SK-N-SH (cell line): Measurements from ENCODE around the gene CBFA2T2. TPM values are rescaled to one million over a fixed set of nuclear protein-coding genes. Genes with fewer than 3 reads are reported as not detected.
A peak's percentile ranks its signal among the peaks of the same experiment; 100 is the strongest.

Experiments used
- CTCF ChIA-PET: fragments of 300-600, 350-600 bp; formaldehyde crosslinking; extraction: SDS; loops from one replicate; lab custom pipeline; 2021; lab: Yijun Ruan, JAX
- POLR2A ChIA-PET: fragments of 350-600 bp; sonication (Branson Sonifier 250); formaldehyde crosslinking; extraction: SDS; loops from one replicate; lab custom pipeline; 2020; ENCODE audit warnings: antibody characterized with exemption, inconsistent platforms; lab: Yijun Ruan, JAX
- DNase-seq: peaks from one replicate; pipeline ENCODE4 v3.0.0; 2012
- H2AFZ ChIP-seq: fragments of 200-600 bp; sonication (generic); 2 replicates; pipeline ENCODE4 v1.8.1; 2016; ENCODE audit warnings: antibody characterized with exemption, mild to moderate bottlenecking, low read depth
- H3F3A ChIP-seq: fragments of 200-600 bp; sonication (generic); replicated peaks from 2 replicates; pipeline ENCODE3; 2016; ENCODE audit warnings: antibody characterized with exemption, mild to moderate bottlenecking; ENCODE audit not compliant: insufficient read depth
- H3K27ac ChIP-seq, 2 experiments: fragments of 200-500 bp in 1 of 2; fragments of 200-600 bp in 1 of 2; sonication (Bioruptor generic) in 1 of 2; sonication (generic), shearing (Covaris generic) in 1 of 2; 2 replicates each; pipeline versions ENCODE4 v1.5.1 to v1.6.1; 2014 to 2016; ENCODE audit warnings: low read depth in 2 of 2, inconsistent platforms in 1 of 2, low read length in 1 of 2, mild to moderate bottlenecking in 1 of 2, mixed read lengths in 1 of 2
- H3K27me3 ChIP-seq: fragments of 200-600 bp; sonication (generic), shearing (Covaris generic); 2 replicates; pipeline ENCODE4 v1.6.1; 2016; ENCODE audit warnings: mixed run types; ENCODE audit not compliant: insufficient read depth
- H3K36me3 ChIP-seq, 2 experiments: fragments of 200-500 bp in 1 of 2; fragments of 200-600 bp in 1 of 2; sonication (Bioruptor generic) in 1 of 2; sonication (generic) in 1 of 2; replicated peaks in 1 of 2; 2 replicates each; pipeline versions ENCODE3 to v1.5.1; 2014 to 2016; ENCODE audit warnings: low read length in 1 of 2, mild to moderate bottlenecking in 1 of 2; ENCODE audit not compliant: insufficient read depth in 2 of 2, control insufficient read depth in 1 of 2
- H3K4me1 ChIP-seq, 2 experiments: fragments of 200-500 bp in 1 of 2; fragments of 200-600 bp in 1 of 2; sonication (Bioruptor generic) in 1 of 2; sonication (generic), shearing (Covaris generic) in 1 of 2; 2 replicates each; pipeline versions ENCODE4 v1.5.1 to v1.6.1; 2014 to 2016; ENCODE audit warnings: low read depth in 1 of 2, low read length in 1 of 2, mixed run types in 1 of 2; ENCODE audit not compliant: insufficient read depth in 2 of 2, control insufficient read depth in 1 of 2
- H3K4me2 ChIP-seq: fragments of 200-600 bp; sonication (generic), shearing (Covaris generic); 2 replicates; pipeline ENCODE4 v1.6.1; 2017; ENCODE audit warnings: mixed run types
- H3K4me3 ChIP-seq, 2 experiments: fragments of 200-500 bp in 1 of 2; fragments of 200-600 bp in 1 of 2; sonication (Bioruptor generic) in 1 of 2; sonication (generic), shearing (Covaris generic) in 1 of 2; 2 replicates each; pipeline versions ENCODE4 v1.5.1 to v1.8.1; 2014 to 2016; ENCODE audit warnings: low read depth in 2 of 2, inconsistent platforms in 1 of 2, low read length in 1 of 2, mild to moderate bottlenecking in 1 of 2, mixed read lengths in 1 of 2, moderate library complexity in 1 of 2
- H3K79me2 ChIP-seq: fragments of 200-600 bp; sonication (generic); 2 replicates; pipeline ENCODE4 v1.8.1; 2017; ENCODE audit warnings: mild to moderate bottlenecking; ENCODE audit not compliant: insufficient read depth
- H3K9ac ChIP-seq: fragments of 200-600 bp; sonication (generic); 2 replicates; pipeline ENCODE4 v1.6.1; 2017; ENCODE audit warnings: mixed run types
- H3K9me2 ChIP-seq: fragments of 200-600 bp; sonication (generic); 2 replicates; pipeline ENCODE4 v1.6.1; 2017; ENCODE audit warnings: mixed run types
- H3K9me3 ChIP-seq: fragments of 200-600 bp; sonication (generic); 2 replicates; pipeline ENCODE4 v1.6.1; 2017; ENCODE audit warnings: mixed run types, mild to moderate bottlenecking, moderate library complexity
- H4K20me1 ChIP-seq: fragments of 200-600 bp; sonication (generic); 2 replicates; pipeline ENCODE4 v1.6.1; 2017; ENCODE audit warnings: mild to moderate bottlenecking, mixed run types; ENCODE audit not compliant: insufficient read depth
- EZH2phosphoT487 ChIP-seq: fragments of 200-600 bp; sonication (generic); IDR thresholded peaks from 2 replicates; pipeline ENCODE4 v1.6.1; 2017; ENCODE audit warnings: low read depth, mixed run types, mild to moderate bottlenecking, antibody characterized with exemption, moderate library complexity, borderline replicate concordance
- FOXM1 ChIP-seq: IDR thresholded peaks from 2 replicates; pipeline ENCODE4 v1.4.0; 2012; ENCODE audit warnings: low read depth, mild to moderate bottlenecking
- POLR2AphosphoS5 ChIP-seq: IDR thresholded peaks from 2 replicates; pipeline ENCODE4 v1.6.1; 2012; ENCODE audit warnings: low read depth, low read length
- SIN3A ChIP-seq: IDR thresholded peaks from 2 replicates; pipeline ENCODE4 v1.6.1; 2012; ENCODE audit warnings: low read depth, mild to moderate bottlenecking, low read length, moderate library complexity, borderline replicate concordance
- WGBS: methylation state at CpG from one replicate; pipeline ENCODE4 v1.1.6; 2017; ENCODE audit warnings: low lambda C conversion rate; 5-methylcytosine and 5-hydroxymethylcytosine counted together
- polyA plus RNA-seq, 3 experiments: library from polyadenylated mRNA; depleted of rRNA; stranded (reverse); fragments of >200 nt; gene quantifications; 2 replicates each; pipeline ENCODE4 v1.2.3, GENCODE V29; 2012
- TF ChIP-seq, protein P1 (sequence below): IDR thresholded peaks from 2 replicates; pipeline ENCODE4 v1.6.1; 2012; ENCODE audit warnings: mild to moderate bottlenecking, low read depth, low read length, moderate library complexity
- TF ChIP-seq, protein P2 (sequence below): IDR thresholded peaks from 2 replicates; pipeline ENCODE4 v1.4.0; 2012; ENCODE audit warnings: low read depth, borderline replicate concordance

CBFA2T2 gene
- polyA plus RNA-seq, 1 of the 3 experiments (the other 2 are of a cell fraction): 11.0 TPM

- TF ChIP-seq SIN3A: no peak
- H3K4me2 ChIP-seq: peak overlapping the region; percentile 92
Observed at GRCh38 chr20:33442136-33443005, 47.5 kb upstream of the CBFA2T2 start.

GRCh38 chr20:33443006-33443511 lies 46.8 kb upstream of the CBFA2T2 start:
- Histone ChIP-seq H3K36me3 (no peaks in the 10 kb centered on the region), H3K4me2 (peak overlapping the region; percentile 92), H3K27ac (peak overlapping the region in 1 of 2 experiments; percentile 11; a peak in 1 of 4 replicates), H3F3A (peaks cover 4% of the 10 kb centered on the region), H3K9me3 (no peaks in the 10 kb centered on the region), H3K79me2 (no peaks in the 10 kb centered on the region), H3K9me2 (no peaks in the 10 kb centered on the region), H4K20me1 (no peaks in the 10 kb centered on the region), H3K27me3 (no peaks in the 10 kb centered on the region), H3K9ac (peak overlapping the region; percentile 67), H3K4me1 (peaks cover 0 to 13% of the 10 kb centered on the region in 2 experiments; a peak in 1 of 4 replicates), H2AFZ (peak overlapping the region; percentile 70; the same call in 1 of the 2 replicates), H3K4me3 (peak overlapping the region; percentile 60 to 79)
- TF ChIP-seq FOXM1: no peak
- TF ChIP-seq, protein P1, sequence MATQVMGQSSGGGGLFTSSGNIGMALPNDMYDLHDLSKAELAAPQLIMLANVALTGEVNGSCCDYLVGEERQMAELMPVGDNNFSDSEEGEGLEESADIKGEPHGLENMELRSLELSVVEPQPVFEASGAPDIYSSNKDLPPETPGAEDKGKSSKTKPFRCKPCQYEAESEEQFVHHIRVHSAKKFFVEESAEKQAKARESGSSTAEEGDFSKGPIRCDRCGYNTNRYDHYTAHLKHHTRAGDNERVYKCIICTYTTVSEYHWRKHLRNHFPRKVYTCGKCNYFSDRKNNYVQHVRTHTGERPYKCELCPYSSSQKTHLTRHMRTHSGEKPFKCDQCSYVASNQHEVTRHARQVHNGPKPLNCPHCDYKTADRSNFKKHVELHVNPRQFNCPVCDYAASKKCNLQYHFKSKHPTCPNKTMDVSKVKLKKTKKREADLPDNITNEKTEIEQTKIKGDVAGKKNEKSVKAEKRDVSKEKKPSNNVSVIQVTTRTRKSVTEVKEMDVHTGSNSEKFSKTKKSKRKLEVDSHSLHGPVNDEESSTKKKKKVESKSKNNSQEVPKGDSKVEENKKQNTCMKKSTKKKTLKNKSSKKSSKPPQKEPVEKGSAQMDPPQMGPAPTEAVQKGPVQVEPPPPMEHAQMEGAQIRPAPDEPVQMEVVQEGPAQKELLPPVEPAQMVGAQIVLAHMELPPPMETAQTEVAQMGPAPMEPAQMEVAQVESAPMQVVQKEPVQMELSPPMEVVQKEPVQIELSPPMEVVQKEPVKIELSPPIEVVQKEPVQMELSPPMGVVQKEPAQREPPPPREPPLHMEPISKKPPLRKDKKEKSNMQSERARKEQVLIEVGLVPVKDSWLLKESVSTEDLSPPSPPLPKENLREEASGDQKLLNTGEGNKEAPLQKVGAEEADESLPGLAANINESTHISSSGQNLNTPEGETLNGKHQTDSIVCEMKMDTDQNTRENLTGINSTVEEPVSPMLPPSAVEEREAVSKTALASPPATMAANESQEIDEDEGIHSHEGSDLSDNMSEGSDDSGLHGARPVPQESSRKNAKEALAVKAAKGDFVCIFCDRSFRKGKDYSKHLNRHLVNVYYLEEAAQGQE: no peak
- TF ChIP-seq POLR2AphosphoS5: no peak
- no peak for TF ChIP-seq EZH2phosphoT487
- TF ChIP-seq, protein P2, sequence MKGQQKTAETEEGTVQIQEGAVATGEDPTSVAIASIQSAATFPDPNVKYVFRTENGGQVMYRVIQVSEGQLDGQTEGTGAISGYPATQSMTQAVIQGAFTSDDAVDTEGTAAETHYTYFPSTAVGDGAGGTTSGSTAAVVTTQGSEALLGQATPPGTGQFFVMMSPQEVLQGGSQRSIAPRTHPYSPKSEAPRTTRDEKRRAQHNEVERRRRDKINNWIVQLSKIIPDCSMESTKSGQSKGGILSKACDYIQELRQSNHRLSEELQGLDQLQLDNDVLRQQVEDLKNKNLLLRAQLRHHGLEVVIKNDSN: no peak
- no peak for DNase-seq
- 12% methylated on average over 13 of the region's 45 CpGs for WGBS
- CTCF ChIA-PET: interaction anchor here (0.8 to 2.4 kb wide), 7 partner anchors 12 to 225 kb away, joined by 3 to 9 read pairs (median 5); no protein-coding TSS in a partner anchor
- POLR2A ChIA-PET: interaction anchor here (0.5 to 1.6 kb wide), 7 partner anchors 10 to 225 kb away, joined by 3 to 9 read pairs (median 3); partner anchors contain the start of genes ACTL10 and C20orf144

More at GRCh38 chr20:33442136-33443005, 47.5 kb upstream of the CBFA2T2 start:
- H3K4me1 ChIP-seq: peaks cover 0 to 13% of the 10 kb centered on the region in 2 experiments; a peak in 1 of 4 replicates
- DNase-seq: no peak
- H2AFZ ChIP-seq: peak overlapping the region; percentile 70; the same call in 1 of the 2 replicates
- H3K4me3 ChIP-seq: peak overlapping the region; percentile 60 to 79
- no peaks in the 10 kb centered on the region for H3K9me3 ChIP-seq
- H3K79me2 ChIP-seq: no peaks in the 10 kb centered on the region
- peaks cover 4% of the 10 kb centered on the region for H3F3A ChIP-seq
- H3K9ac ChIP-seq: peak overlapping the region; percentile 67; the same call in 1 of the 2 replicates
- no peaks in the 10 kb centered on the region for H3K9me2 ChIP-seq
- ChIA-PET CTCF (interaction anchor here (0.8 to 2.4 kb wide), 7 partner anchors 12 to 540 kb away, joined by 3 to 9 read pairs (median 4); no protein-coding TSS in a partner anchor), POLR2A (interaction anchor here (0.9 to 1.6 kb wide), 3 partner anchors 206 to 226 kb away, joined by 3 to 9 read pairs (median 3); partner anchors contain the start of gene C20orf144)
- H3K36me3 ChIP-seq: no peaks in the 10 kb centered on the region
- H4K20me1 ChIP-seq: no peaks in the 10 kb centered on the region
- H3K27me3 ChIP-seq: no peaks in the 10 kb centered on the region
- 86% methylated on average over 8 of the region's 9 CpGs for WGBS
- no peak overlapping the region for H3K27ac ChIP-seq
